Astrocyte of the spinal cord (primary cell): Measurements from ENCODE around the gene COL8A1.

Experiments used
- DNase-seq: peaks from one replicate; pipeline ENCODE4 v3.0.0; 2011; ENCODE audit warnings: low read depth, low spot score
- H3K4me3 ChIP-seq: 2 replicates; pipeline ENCODE4 v1.5.1; 2011; ENCODE audit warnings: low read depth, mild to moderate bottlenecking, low read length, moderate library complexity
- in situ Hi-C: cut with HindIII; loops from 2 replicates; pipeline ENCODE4 v1.10.0; 2017; ENCODE audit warnings: low sequenced_read_pairs
- TF ChIP-seq, protein P1 (sequence below): IDR thresholded peaks from 2 replicates; pipeline ENCODE4 v1.5.1; 2012; ENCODE audit warnings: low read depth, mild to moderate bottlenecking, low read length, inconsistent platforms

Gene COL8A1

DNA sequence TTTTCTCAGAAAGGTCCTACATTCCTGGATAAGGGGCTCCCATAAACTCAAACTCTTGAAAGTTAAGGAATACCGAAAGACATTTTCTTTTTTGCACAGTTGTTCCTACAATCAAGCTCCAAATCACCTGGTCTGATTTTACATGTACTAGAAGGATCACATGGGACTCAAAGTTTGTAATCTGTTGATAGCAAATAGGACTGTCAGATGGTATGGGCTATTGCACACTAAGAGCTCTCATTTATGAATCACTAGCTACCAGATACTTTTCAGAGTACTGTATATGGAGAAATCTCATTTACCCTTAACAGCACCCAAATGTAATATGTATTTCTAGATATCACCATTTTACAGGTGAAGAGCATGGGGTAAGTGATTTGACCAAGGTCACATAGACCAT lies 129.7 kb downstream of the COL8A1 start:
- H3K4me3 ChIP-seq: no peak overlapping the region
- in situ Hi-C loops: no loop called here
- DNase-seq: no peak
- TF ChIP-seq, protein P1, sequence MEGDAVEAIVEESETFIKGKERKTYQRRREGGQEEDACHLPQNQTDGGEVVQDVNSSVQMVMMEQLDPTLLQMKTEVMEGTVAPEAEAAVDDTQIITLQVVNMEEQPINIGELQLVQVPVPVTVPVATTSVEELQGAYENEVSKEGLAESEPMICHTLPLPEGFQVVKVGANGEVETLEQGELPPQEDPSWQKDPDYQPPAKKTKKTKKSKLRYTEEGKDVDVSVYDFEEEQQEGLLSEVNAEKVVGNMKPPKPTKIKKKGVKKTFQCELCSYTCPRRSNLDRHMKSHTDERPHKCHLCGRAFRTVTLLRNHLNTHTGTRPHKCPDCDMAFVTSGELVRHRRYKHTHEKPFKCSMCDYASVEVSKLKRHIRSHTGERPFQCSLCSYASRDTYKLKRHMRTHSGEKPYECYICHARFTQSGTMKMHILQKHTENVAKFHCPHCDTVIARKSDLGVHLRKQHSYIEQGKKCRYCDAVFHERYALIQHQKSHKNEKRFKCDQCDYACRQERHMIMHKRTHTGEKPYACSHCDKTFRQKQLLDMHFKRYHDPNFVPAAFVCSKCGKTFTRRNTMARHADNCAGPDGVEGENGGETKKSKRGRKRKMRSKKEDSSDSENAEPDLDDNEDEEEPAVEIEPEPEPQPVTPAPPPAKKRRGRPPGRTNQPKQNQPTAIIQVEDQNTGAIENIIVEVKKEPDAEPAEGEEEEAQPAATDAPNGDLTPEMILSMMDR: no peak

- in situ Hi-C loops: no loop called here
- no peak overlapping the region for H3K4me3 ChIP-seq
- TF ChIP-seq, protein P1: no peak
- DNase-seq: no peak
Observed at GRCh38 chr3:99768808-99769501, 130.6 kb downstream of the COL8A1 start.

DNA sequence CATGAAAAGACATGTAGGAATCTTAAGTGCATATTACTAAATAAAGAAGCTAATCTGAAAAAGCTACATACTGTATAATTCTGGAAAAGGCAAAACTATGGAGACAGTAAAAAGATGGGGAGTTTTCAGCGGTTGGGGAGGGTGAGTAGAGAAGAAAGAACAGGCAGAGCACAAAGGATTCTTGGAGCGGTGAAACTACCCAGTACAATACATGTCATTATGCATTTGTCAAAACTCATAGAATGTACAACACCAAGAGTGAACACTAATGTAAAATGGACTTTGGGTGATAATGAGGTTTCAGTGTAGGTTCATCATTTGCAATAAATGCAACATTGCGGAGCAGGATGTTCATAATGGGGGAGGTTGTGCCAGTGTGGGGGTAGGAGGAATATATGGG lies 133.8 kb downstream of the COL8A1 start:
- TF ChIP-seq, protein P1: no peak
- no peak for DNase-seq
- in situ Hi-C loops: no loop called here
- no peak overlapping the region for H3K4me3 ChIP-seq

- no peak overlapping the region for H3K4me3 ChIP-seq
- no peak for DNase-seq
- in situ Hi-C loops: no loop called here
- TF ChIP-seq, protein P1: no peak
Observed at GRCh38 chr3:99772671-99773070, 134.3 kb downstream of the COL8A1 start.

DNA sequence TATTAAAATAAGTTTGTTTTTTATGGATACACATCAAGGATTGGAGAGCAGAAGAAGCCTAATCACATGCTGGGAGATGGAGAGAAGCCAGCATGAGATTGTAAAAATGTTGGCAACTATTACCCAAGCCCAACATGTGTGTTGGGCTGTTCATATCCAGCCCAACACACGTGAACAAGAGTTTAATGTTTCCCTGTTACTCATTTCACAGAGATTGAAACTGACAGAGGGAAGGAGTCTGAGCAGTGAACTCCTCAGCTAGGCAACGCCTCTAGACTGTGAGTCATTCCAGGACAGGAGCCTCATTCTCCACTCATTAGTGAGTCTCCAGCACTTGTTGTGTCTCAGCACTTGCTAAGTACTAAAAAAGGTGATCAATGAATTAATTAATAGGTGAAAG lies 136.1 kb downstream of the COL8A1 start:
- peak; percentile 88 for DNase-seq
- TF ChIP-seq, protein P1: no peak
- in situ Hi-C loops: no loop called here

DNA sequence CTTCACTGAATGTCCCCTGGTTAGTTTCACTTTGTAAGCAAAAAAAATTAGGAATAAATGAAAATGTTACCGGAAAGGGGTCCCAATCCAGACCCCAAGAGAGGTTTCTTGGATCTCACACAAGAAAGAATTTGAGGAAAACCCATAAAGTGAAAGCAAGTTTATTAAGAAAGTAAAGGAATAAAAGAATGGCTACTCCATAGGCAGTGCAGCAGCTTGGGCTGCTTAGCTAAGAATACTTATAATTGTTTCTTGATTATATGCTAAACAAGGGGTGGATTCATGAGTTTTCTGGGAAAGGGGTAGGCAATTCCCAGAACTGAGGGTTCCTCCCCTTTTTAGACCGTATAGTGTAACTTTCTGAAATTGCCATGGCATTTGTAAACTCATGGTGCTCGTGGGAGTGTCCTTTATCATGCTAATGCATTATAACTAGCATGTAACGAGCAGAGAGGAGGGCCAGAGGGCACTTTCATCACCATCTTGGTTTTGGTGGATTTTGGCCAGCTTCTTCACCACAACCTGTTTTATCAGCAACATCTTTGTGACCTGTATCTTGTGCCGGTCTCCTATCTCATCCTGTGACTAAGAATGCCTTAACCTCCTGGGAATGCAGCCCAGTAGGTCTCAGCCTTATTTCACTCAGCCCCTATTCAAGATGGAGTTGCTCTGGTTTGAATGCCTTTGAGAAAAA lies 138.3 kb downstream of the COL8A1 start:
- DNase-seq: peak; percentile 33

More for the DNA sequence above, 136.1 kb downstream of the COL8A1 start:
- H3K4me3 ChIP-seq: no peak overlapping the region

More for the DNA sequence above, 138.3 kb downstream of the COL8A1 start:
- H3K4me3 ChIP-seq: no peak overlapping the region
- TF ChIP-seq, protein P1: no peak
- in situ Hi-C loops: no loop called here
